HepG2 (cell line): ENCODE data around the gene TREH. TPM values are rescaled to one million over a fixed set of nuclear protein-coding genes. Genes with fewer than 3 reads are reported as not detected.

ENCODE experiments used
- AGO2 ChIP-seq: fragments of 200-400 bp; formaldehyde crosslinking; optimal IDR thresholded peaks from 2 replicates; pipeline ENCODE3; 2017; ENCODE audit warnings: mild to moderate bottlenecking, low read depth, low read length, moderate library complexity
- CEBPG ChIP-seq: IDR thresholded peaks from 2 replicates; pipeline ENCODE4 v1.6.1; 2016
- FOXM1 ChIP-seq: sonication (generic); formaldehyde crosslinking; IDR thresholded peaks from 2 replicates; pipeline ENCODE4 v1.5.0; 2020; ENCODE audit warnings: missing genetic modification reagents
- KDM5A ChIP-seq: fragments of 200-600 bp; sonication (generic); IDR thresholded peaks from 2 replicates; pipeline ENCODE4 v1.7.0; 2018; ENCODE audit warnings: antibody characterized with exemption, mild to moderate bottlenecking, low read length, borderline replicate concordance
- NFATC3 ChIP-seq: sonication (generic); formaldehyde crosslinking; IDR thresholded peaks from 2 replicates; pipeline ENCODE4 v1.5.1; 2020; ENCODE audit warnings: mild to moderate bottlenecking, missing genetic modification reagents
- NFRKB ChIP-seq: fragments of 450-650 bp; IDR thresholded peaks from 2 replicates; pipeline ENCODE4 v1.6.1; 2017
- PITX1 ChIP-seq: sonication (generic); formaldehyde crosslinking; IDR thresholded peaks from 2 replicates; pipeline ENCODE4 v1.5.1; 2020; ENCODE audit warnings: mild to moderate bottlenecking, missing genetic modification reagents
- RXRA ChIP-seq: sonication (generic); formaldehyde crosslinking; IDR thresholded peaks from 2 replicates; pipeline ENCODE4 v1.5.1; 2020; ENCODE audit warnings: missing genetic modification reagents
- SIX1 ChIP-seq: sonication (generic); formaldehyde crosslinking; IDR thresholded peaks from 2 replicates; pipeline ENCODE4 v1.4.0; 2020; ENCODE audit warnings: missing genetic modification reagents, borderline replicate concordance
- SP5 ChIP-seq: IDR thresholded peaks from 2 replicates; pipeline ENCODE4 v1.6.1; 2016; ENCODE audit warnings: low read depth, borderline replicate concordance
- SRY ChIP-seq: sonication (generic); formaldehyde crosslinking; IDR thresholded peaks from 2 replicates; pipeline ENCODE4 v1.8.0; 2022; ENCODE audit warnings: mild to moderate bottlenecking, missing genetic modification reagents
- ZKSCAN5 ChIP-seq: sonication (generic); formaldehyde crosslinking; IDR thresholded peaks from 2 replicates; pipeline ENCODE4 v1.5.1; 2020; ENCODE audit warnings: mild to moderate bottlenecking, missing genetic modification reagents
- ZNF121 ChIP-seq: sonication (generic); formaldehyde crosslinking; IDR thresholded peaks from 2 replicates; pipeline ENCODE4 v1.5.0; 2020; ENCODE audit warnings: mild to moderate bottlenecking, missing genetic modification reagents
- ZNF484 ChIP-seq: sonication (generic); formaldehyde crosslinking; IDR thresholded peaks from 2 replicates; pipeline ENCODE4 v1.5.1; 2020; ENCODE audit warnings: mild to moderate bottlenecking, low read depth, missing genetic modification reagents, borderline replicate concordance
- ZNF605 ChIP-seq: sonication (generic); formaldehyde crosslinking; IDR thresholded peaks from 2 replicates; pipeline ENCODE4 v1.8.0; 2022; ENCODE audit warnings: mild to moderate bottlenecking, missing genetic modification reagents
- ZNF615 ChIP-seq: sonication (generic); formaldehyde crosslinking; IDR thresholded peaks from 2 replicates; pipeline ENCODE4 v1.5.0; 2020; ENCODE audit warnings: mild to moderate bottlenecking, missing genetic modification reagents, borderline replicate concordance
- polyA plus RNA-seq, 8 experiments: library from polyadenylated mRNA; depleted of rRNA in 3 of 8; stranded (reverse) in 7 of 8; unstranded in 1 of 8; fragments of >200 nt; fragmentation: Illumina TruSeq in 4 of 8; extraction: Trizol in 4 of 8; gene quantifications; 2 replicates each; pipeline versions ENCODE4 v1.2.1 to v1.2.3, GENCODE V29; 2011 to 2016; ENCODE audit warnings: low read depth in 4 of 8, missing spikeins in 1 of 8, mixed read lengths in 1 of 8; ENCODE audit not compliant: insufficient read depth in 1 of 8
- total RNA-seq, 5 experiments: library from RNA; depleted of rRNA; stranded (reverse); fragments of >200 nt; fragmentation: Illumina TruSeq; extraction: Trizol; gene quantifications; 2 replicates each; pipeline ENCODE4 v1.2.3, GENCODE V29; 2016; ENCODE audit warnings: low read depth in 1 of 5
- TF ChIP-seq, protein P1 (sequence below): IDR thresholded peaks from 2 replicates; pipeline ENCODE4 v1.6.1; 2016; ENCODE audit warnings: missing biosample characterization, missing genetic modification reagents, low read depth
- TF ChIP-seq, protein P2 (sequence below): IDR thresholded peaks from 2 replicates; pipeline ENCODE4 v1.6.1; 2012; ENCODE audit warnings: inconsistent platforms
- TF ChIP-seq, protein P3 (sequence below): sonication (generic); formaldehyde crosslinking; IDR thresholded peaks from 2 replicates; pipeline ENCODE4 v1.8.0; 2022; ENCODE audit warnings: mild to moderate bottlenecking, missing genetic modification reagents
- TF ChIP-seq, protein P4 (sequence below): IDR thresholded peaks from 2 replicates; pipeline ENCODE4 v1.6.1; 2016; ENCODE audit warnings: mild to moderate bottlenecking, missing biosample characterization, missing genetic modification reagents
- TF ChIP-seq, protein P5 (sequence below): sonication (generic); formaldehyde crosslinking; IDR thresholded peaks from 2 replicates; pipeline ENCODE4 v1.9.0; 2021; ENCODE audit warnings: missing genetic modification reagents, mild to moderate bottlenecking, borderline replicate concordance
- TF ChIP-seq, protein P6 (sequence below): sonication (generic); formaldehyde crosslinking; IDR thresholded peaks from 2 replicates; pipeline ENCODE4 v1.4.0; 2020; ENCODE audit warnings: missing genetic modification reagents
- TF ChIP-seq, protein P7 (sequence below), 2 experiments: fragments of 450-650 bp in 1 of 2; sonication (generic) in 1 of 2; formaldehyde crosslinking; IDR thresholded peaks; 2 replicates each; pipeline versions ENCODE4 v1.5.0 to v1.8.0; 2020 to 2022; ENCODE audit warnings: mild to moderate bottlenecking in 1 of 2, missing genetic modification reagents in 1 of 2

The TREH gene
- total and polyA plus RNA-seq, 2 of the 13 experiments (the other 11 are each of a cell fraction or from before 2014, with no cell fraction given): 0.53 to 0.86 TPM

DNA sequence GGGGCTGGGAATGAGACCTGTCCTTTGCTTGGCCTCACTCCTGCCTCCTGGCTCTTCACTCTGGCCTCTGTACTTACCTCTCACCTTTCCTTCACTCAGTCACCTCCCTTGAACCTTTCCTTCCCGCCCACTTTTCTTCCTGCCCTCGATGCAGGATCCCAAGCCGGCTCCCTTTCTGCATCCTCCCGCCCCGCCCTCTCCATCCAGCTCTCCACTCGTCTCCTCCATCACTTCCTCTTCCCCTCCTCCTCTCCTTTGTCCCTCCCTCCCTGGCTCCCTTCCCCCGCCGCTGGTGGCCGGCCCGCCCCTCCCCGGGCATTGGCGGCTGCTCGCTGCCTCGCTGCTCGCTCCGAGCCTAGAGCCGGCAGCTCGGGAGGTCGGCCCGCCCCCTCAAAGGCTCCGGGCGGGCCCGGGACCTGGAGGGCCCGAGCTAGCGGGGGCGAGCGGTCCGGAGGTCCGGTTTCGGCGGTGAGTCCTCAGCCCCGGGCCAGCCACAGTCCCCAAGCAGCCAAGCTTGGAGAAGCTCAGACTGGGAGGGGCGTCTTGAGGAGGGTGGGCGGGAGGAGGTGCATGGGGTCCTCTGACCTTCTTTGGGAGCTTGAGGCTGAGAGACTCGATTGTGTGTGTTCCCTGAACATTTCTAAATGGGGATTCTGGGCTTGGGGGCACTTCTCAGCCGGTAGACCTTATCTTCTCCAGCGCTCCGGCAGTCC lies 58.2 kb downstream of the TREH start (continued):
- TF ChIP-seq ZNF615 (no peak), KDM5A (peak; percentile 57; the same call in 1 of the 2 replicates), FOXM1 (CRISPR knock-in tag) (no peak), ZNF121 (peak; percentile 92), ZKSCAN5 (peak; percentile 97), SIX1 (CRISPR knock-in tag) (no peak), ZNF605 (CRISPR knock-in tag) (no peak), SRY (no peak), AGO2 (peak; percentile 77), RXRA (peak; percentile 32; the same call in 1 of the 2 replicates), ZNF484 (CRISPR knock-in tag) (no peak), CEBPG (CRISPR knock-in tag) (no peak), SP5 (CRISPR knock-in tag) (peak; percentile 71), NFATC3 (CRISPR knock-in tag) (no peak), NFRKB (no peak), PITX1 (CRISPR knock-in tag) (0 out of 2 replicates have a peak, but pooled peaks have one; percentile 1)
- TF ChIP-seq, protein P1, sequence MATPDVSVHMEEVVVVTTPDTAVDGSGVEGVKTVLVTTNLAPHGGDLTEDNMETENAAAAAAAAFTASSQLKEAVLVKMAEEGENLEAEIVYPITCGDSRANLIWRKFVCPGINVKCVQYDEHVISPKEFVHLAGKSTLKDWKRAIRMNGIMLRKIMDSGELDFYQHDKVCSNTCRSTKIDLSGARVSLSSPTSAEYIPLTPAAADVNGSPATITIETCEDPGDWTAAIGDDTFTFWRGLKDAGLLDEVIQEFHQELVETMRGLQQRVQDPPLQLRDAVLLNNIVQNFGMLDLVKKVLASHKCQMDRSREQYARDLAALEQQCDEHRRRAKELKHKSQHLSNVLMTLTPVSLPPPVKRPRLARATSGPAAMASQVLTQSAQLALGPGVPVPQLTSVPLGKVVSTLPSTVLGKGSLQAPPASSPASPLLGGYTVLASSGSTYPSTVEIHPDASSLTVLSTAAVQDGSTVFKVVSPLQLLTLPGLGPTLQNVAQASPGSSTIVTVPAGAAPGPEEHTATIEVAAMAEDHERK: no peak
- TF ChIP-seq, protein P2, sequence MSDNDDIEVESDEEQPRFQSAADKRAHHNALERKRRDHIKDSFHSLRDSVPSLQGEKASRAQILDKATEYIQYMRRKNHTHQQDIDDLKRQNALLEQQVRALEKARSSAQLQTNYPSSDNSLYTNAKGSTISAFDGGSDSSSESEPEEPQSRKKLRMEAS: peak; percentile 42
- TF ChIP-seq, protein P3, sequence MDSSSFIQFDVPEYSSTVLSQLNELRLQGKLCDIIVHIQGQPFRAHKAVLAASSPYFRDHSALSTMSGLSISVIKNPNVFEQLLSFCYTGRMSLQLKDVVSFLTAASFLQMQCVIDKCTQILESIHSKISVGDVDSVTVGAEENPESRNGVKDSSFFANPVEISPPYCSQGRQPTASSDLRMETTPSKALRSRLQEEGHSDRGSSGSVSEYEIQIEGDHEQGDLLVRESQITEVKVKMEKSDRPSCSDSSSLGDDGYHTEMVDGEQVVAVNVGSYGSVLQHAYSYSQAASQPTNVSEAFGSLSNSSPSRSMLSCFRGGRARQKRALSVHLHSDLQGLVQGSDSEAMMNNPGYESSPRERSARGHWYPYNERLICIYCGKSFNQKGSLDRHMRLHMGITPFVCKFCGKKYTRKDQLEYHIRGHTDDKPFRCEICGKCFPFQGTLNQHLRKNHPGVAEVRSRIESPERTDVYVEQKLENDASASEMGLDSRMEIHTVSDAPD: no peak
- TF ChIP-seq, protein P4, sequence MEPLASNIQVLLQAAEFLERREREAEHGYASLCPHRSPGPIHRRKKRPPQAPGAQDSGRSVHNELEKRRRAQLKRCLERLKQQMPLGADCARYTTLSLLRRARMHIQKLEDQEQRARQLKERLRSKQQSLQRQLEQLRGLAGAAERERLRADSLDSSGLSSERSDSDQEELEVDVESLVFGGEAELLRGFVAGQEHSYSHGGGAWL: 0 out of 2 replicates have a peak, but pooled peaks have one; percentile 14
- TF ChIP-seq, protein P5, sequence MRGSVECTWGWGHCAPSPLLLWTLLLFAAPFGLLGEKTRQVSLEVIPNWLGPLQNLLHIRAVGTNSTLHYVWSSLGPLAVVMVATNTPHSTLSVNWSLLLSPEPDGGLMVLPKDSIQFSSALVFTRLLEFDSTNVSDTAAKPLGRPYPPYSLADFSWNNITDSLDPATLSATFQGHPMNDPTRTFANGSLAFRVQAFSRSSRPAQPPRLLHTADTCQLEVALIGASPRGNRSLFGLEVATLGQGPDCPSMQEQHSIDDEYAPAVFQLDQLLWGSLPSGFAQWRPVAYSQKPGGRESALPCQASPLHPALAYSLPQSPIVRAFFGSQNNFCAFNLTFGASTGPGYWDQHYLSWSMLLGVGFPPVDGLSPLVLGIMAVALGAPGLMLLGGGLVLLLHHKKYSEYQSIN (CRISPR knock-in tag): no peak
- TF ChIP-seq, protein P6, sequence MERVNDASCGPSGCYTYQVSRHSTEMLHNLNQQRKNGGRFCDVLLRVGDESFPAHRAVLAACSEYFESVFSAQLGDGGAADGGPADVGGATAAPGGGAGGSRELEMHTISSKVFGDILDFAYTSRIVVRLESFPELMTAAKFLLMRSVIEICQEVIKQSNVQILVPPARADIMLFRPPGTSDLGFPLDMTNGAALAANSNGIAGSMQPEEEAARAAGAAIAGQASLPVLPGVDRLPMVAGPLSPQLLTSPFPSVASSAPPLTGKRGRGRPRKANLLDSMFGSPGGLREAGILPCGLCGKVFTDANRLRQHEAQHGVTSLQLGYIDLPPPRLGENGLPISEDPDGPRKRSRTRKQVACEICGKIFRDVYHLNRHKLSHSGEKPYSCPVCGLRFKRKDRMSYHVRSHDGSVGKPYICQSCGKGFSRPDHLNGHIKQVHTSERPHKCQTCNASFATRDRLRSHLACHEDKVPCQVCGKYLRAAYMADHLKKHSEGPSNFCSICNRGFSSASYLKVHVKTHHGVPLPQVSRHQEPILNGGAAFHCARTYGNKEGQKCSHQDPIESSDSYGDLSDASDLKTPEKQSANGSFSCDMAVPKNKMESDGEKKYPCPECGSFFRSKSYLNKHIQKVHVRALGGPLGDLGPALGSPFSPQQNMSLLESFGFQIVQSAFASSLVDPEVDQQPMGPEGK (CRISPR knock-in tag): peak; percentile 66
- TF ChIP-seq, protein P7, sequence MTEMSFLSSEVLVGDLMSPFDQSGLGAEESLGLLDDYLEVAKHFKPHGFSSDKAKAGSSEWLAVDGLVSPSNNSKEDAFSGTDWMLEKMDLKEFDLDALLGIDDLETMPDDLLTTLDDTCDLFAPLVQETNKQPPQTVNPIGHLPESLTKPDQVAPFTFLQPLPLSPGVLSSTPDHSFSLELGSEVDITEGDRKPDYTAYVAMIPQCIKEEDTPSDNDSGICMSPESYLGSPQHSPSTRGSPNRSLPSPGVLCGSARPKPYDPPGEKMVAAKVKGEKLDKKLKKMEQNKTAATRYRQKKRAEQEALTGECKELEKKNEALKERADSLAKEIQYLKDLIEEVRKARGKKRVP (CRISPR knock-in tag; IDR thresholded peaks at IDR 0.05): no peak
